ENCODE data around the gene NTN3. TPM values are rescaled to one million over a fixed set of nuclear protein-coding genes. Genes with fewer than 3 reads are reported as not detected.
A peak's percentile ranks its signal among the peaks of the same experiment; 100 is the strongest.

The NTN3 gene
- total and polyA plus RNA-seq, 11 donors, result 0.09 to 0.50 (median 0.20) TPM; not detected in 5

GRCh38 chr16:2497695-2498484 is 26.8 kb downstream of the NTN3 start:
- ATAC-seq (no peak), DNase-seq (peak in 1 of 5 donors; percentile 58)
- Histone ChIP-seq H3K27me3 (no peaks in the 10 kb centered on the region), H3K4me3 (no peak overlapping the region), H3K27ac (peak overlapping the region in 11 of 12 donors; percentile 22 to 63 (median 52)), H3K4me1 (peaks cover 0 to 50% (median 38%) of the 10 kb centered on the region in 12 donors), H3K9me3 (no peaks in the 10 kb centered on the region), H3K36me3 (peaks cover 0 to 19% (median 3%) of the 10 kb centered on the region in 9 donors)
- WGBS, 4 donors, result 74 to 82% (median 78%) methylated on average over 15 to 26 of the region's 26 CpGs
- intact Hi-C loops (cut with DNase I), result loop anchor here in 8 of 10 donors (2.0 to 10.0 kb wide), 7 partner anchors 23 to 303 kb away; partner anchors contain the start of genes ABCA3 (in 1 of the 8), CASKIN1 (in 1 of the 8), CCNF (in 1 of the 8) and TBC1D24 (in 1 of the 8)
- no peak for TF ChIP-seq CTCF (IDR thresholded peaks at IDR 0.05)
- TF ChIP-seq POLR2A (IDR thresholded peaks at IDR 0.05), result no peak

GRCh38 chr16:2498531-2499253 is 27.6 kb downstream of the NTN3 start:
- intact Hi-C loops (cut with DNase I), result loop anchor here in 7 of 10 donors (5.0 to 10.0 kb wide), 6 partner anchors 64 to 304 kb away; partner anchors contain the start of genes ABCA3 (in 1 of the 7), CASKIN1 (in 1 of the 7) and CCNF (in 1 of the 7)
- H3K4me3 ChIP-seq, result no peak overlapping the region
- DNase-seq, result peak in 2 of 5 donors; percentile 74 to 77

GRCh38 chr16:2499454-2499853 is 28.4 kb downstream of the NTN3 start:
- WGBS, 4 donors, result 93 to 100% (median 95%) methylated on average over 4 to 6 of the region's 6 CpGs
- Histone ChIP-seq H3K27ac (peak overlapping the region in 4 of 12 donors; percentile 46 to 60 (median 54)), H3K4me3 (no peak overlapping the region), H3K4me1 (peaks cover 0 to 53% (median 42%) of the 10 kb centered on the region in 12 donors), H3K27me3 (no peaks in the 10 kb centered on the region), H3K36me3 (peaks cover 0 to 19% (median 3%) of the 10 kb centered on the region in 9 donors), H3K9me3 (no peaks in the 10 kb centered on the region)
- ATAC-seq (no peak), DNase-seq (peak in 1 of 5 donors; percentile 54)
- no peak for TF ChIP-seq POLR2A (IDR thresholded peaks at IDR 0.05)
- intact Hi-C loops (cut with DNase I), result loop anchor here in 7 of 10 donors (5.0 to 10.0 kb wide), 6 partner anchors 65 to 305 kb away; partner anchors contain the start of genes ABCA3 (in 1 of the 7), CASKIN1 (in 1 of the 7) and CCNF (in 1 of the 7)

More at GRCh38 chr16:2498531-2499253, 27.6 kb downstream of the NTN3 start:
- H3K36me3 ChIP-seq, result peaks cover 0 to 19% (median 3%) of the 10 kb centered on the region in 9 donors
- H3K27ac ChIP-seq, result peak overlapping the region in 9 of 12 donors; percentile 22 to 60 (median 46)
- 67 to 79% (median 78%) methylated on average over 10 to 15 of the region's 15 CpGs for WGBS, 4 donors
- peak in 3 of 4 donors; percentile 15 to 31 (median 24) for ATAC-seq
- H3K4me1 ChIP-seq, result peaks cover 0 to 53% (median 42%) of the 10 kb centered on the region in 12 donors
- TF ChIP-seq CTCF (IDR thresholded peaks at IDR 0.05), result no peak
- no peak for TF ChIP-seq POLR2A (IDR thresholded peaks at IDR 0.05)
- H3K27me3 ChIP-seq, result no peaks in the 10 kb centered on the region
- no peaks in the 10 kb centered on the region for H3K9me3 ChIP-seq

- intact Hi-C loops (cut with DNase I), result loop anchor here (2.0 to 10.0 kb wide), 13 partner anchors 25 to 495 kb away; partner anchors contain the start of genes ABCA3 (in 8 of the 10), CCNF (in 5 of the 10), CASKIN1 (in 1 of the 10) and TBC1D24 (in 1 of the 10)
- Histone ChIP-seq H3K27ac (no peak overlapping the region), H3K9me3 (no peaks in the 10 kb centered on the region), H3K4me3 (no peak overlapping the region), H3K4me1 (peaks cover 0 to 55% (median 42%) of the 10 kb centered on the region in 12 donors), H3K27me3 (no peaks in the 10 kb centered on the region), H3K36me3 (peaks cover 0 to 19% (median 3%) of the 10 kb centered on the region in 9 donors)
- 94 to 98% (median 95%) methylated on average over 11 to 29 of the region's 29 CpGs for WGBS, 4 donors
- TF ChIP-seq CTCF (IDR thresholded peaks at IDR 0.05), result no peak
- TF ChIP-seq POLR2A (IDR thresholded peaks at IDR 0.05), result no peak
- peak in 1 of 5 donors; percentile 58 for DNase-seq
- no peak for ATAC-seq
These were observed 28.9 kb downstream of the NTN3 start for GRCh38 chr16:2499890-2500429.

All from heart left ventricle (tissue), 16 donors.